AG10803 (cell line): ENCODE data around the gene SPATA3.

Source experiments
- DNase-seq: peaks from one replicate; pipeline ENCODE4 v3.0.0; 2010; ENCODE audit warnings: low read depth
- H3K4me3 ChIP-seq: 2 replicates; pipeline ENCODE4 v1.5.1; 2011; ENCODE audit warnings: mild to moderate bottlenecking, low read length, control low read depth
- TF ChIP-seq, protein P1 (sequence below): conservative IDR thresholded peaks from 2 replicates; pipeline ENCODE4 v1.5.1; 2011; ENCODE audit warnings: mild to moderate bottlenecking, low read length, control low read depth, inconsistent platforms

Gene SPATA3

DNA sequence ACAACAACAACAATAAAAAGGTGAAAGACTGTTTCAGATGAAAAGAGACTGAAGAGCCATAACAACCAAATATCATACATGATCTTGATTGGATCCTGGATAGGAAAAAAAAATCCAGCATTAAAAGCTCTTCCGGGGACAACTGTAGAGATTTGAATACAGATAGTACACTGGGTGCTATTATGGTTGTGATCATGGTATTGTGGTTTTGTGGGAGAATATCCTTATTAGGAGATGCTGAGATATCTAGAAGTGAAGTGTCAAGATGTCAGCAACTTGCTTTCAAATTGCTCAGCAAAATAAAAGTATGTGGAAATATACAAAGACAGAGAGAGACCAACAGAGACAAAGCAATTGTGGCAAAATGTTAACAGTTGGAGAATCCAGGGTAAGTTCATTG is 15.5 kb upstream of the SPATA3 start:
- TF ChIP-seq, protein P1, sequence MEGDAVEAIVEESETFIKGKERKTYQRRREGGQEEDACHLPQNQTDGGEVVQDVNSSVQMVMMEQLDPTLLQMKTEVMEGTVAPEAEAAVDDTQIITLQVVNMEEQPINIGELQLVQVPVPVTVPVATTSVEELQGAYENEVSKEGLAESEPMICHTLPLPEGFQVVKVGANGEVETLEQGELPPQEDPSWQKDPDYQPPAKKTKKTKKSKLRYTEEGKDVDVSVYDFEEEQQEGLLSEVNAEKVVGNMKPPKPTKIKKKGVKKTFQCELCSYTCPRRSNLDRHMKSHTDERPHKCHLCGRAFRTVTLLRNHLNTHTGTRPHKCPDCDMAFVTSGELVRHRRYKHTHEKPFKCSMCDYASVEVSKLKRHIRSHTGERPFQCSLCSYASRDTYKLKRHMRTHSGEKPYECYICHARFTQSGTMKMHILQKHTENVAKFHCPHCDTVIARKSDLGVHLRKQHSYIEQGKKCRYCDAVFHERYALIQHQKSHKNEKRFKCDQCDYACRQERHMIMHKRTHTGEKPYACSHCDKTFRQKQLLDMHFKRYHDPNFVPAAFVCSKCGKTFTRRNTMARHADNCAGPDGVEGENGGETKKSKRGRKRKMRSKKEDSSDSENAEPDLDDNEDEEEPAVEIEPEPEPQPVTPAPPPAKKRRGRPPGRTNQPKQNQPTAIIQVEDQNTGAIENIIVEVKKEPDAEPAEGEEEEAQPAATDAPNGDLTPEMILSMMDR, result no peak
- H3K4me3 ChIP-seq, result no peak overlapping the region
- no peak for DNase-seq

DNA sequence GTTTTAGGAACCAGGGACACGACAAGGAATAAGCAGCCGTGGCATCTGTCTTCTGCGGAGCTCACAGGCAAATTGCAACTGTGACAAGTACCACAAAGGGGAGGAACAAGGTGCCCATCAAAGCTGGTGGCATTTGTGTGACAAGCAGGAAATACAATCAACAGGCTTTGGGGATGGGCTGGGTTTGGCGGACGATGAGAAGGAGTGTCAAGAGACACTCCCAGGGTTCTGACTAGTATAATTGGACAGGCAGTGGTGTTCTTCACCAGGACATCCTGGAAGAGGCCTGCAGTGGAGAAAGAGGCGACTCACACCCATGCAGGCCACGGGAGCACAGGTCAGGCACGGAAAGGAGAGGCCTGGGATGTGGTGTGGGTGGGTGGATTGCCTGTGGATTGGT is 14.2 kb upstream of the SPATA3 start:
- H3K4me3 ChIP-seq, result no peak overlapping the region
- TF ChIP-seq, protein P1, result no peak

DNA sequence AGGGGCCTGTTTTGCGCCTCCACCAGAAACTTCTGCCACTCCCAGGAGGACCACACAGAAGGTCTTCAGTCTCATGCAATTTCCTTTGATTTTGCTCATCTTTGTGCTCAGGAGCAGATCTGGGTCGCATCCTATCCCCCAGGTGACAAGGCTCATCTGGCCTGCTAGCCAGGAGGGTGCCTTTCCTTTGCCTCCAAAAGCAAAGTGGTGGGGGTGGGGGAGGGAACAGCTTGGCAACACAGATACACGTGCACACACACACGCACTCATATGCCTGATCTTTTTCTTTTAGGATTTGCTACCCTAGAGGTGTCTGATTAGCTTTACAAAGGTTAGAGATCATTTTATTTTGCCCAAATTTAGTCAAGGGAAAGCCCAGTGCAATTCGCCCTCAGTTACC is 13.8 kb upstream of the SPATA3 start:
- TF ChIP-seq, protein P1, result no peak
- no peak overlapping the region for H3K4me3 ChIP-seq
- DNase-seq, result no peak

More for the DNA sequence above, 14.2 kb upstream of the SPATA3 start:
- DNase-seq, result no peak

DNA sequence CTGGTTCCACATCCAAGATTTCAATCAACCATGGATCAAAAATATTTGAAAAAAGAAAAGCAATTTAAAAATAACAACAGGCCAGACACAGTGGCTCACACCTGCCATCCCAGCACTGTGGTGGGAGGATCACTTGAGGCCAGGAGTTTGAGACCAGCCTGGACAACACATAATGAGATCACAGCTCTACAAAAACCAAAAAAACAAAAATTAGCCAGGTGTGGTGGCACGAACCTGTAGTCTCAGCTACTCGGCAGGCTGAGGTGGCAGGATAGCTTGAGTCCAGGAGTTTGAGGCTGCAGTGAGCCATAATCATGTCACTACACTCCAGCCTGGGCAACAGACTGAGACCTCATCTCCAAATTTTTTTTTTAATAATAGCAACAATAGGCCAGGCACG is 13.4 kb upstream of the SPATA3 start:
- H3K4me3 ChIP-seq, result no peak overlapping the region
- no peak for DNase-seq
- TF ChIP-seq, protein P1, result no peak

DNA sequence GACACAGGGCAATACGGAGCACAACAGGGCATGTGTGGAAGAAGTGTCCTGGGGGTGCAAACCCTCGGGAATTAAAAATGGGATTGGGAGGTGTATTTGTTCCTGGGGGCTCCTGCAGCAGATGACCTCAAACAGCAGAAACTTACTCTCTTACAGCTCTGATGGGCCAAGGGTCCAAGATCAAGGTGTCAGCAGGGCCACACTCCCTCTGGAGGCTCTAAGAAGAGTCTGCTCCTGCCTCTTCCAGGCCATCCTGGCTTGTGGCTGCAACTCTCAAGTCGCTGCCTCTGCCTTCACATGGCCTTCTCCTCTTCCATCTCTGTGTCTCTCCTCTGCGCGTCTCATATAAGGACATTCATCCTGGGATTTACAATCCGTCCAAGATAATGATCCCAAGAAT is 12.4 kb upstream of the SPATA3 start:
- no peak for DNase-seq
- TF ChIP-seq, protein P1, result no peak
- H3K4me3 ChIP-seq, result no peak overlapping the region

DNA sequence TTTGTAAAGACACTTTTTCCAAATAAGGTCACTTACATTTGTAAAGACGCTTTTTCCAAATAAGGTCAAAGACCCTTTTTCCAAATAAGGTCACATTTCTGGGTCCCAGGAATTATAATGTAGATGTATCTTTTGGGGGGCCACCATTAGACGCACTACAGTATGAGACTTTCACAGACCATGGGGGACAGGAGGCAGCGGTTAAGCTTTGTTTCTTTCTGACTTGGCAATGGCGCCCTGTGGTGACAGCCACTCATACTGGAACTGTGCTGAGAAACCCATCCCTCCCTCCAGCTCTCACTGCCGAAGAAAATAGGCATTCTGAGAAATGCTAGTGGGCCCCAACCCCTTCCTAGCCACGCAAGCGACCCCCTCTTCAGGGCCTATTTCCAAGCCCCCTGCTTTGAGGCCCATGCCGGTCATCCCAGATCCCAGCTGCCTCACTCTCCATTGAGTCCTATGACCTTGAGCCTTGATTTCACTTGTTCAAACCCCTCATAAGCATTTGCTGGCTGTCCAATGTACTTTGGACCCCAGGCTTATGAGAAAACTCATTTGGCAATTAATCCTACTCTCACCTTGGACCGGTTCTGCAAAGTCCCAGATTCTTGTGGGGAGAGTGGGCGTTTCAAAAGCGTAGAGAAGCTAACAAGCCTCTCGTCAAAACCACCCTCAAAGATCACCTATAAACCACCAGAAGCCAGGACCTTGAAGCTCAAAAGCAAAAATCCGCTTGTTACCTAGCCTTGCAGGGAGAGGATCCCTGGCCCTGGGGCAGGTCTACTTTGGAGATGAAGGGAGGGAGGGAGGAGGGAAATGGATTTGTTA is 11.3 kb upstream of the SPATA3 start:
- no peak overlapping the region for H3K4me3 ChIP-seq
- no peak for DNase-seq
- TF ChIP-seq, protein P1, result no peak

DNA sequence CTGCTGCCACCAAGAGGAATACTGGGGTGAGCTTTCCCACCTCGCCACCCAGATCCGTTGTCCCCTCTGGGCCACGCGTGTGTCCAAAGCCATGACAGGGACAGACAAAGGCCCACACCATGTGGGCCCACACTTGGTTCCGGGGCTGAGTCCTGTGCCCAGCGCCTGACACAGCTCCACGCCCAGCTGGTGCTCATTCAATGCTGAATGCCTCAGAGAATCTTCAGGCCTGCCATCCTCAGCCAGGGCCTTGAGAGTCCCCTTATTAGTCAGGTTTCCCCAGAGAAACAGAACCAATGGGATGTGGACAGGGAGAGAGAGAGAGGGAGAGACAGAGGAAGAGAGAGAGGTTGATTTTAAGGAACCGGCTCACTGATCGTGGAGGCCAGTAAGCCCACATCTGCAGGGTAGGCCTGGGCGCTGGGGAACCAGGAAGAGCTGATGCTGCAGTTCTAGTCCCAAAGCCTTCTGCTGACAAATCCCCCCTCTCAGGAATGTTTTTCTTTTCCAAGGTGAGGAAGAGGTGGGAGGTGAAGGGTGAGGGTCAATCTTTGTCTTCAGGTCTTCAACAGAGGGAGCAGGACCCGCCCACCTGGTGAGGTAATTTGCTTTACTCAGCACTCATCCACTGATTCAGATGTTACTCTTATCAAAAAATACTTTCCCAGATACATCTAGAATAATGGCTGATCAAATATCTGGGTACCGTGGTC is 10.2 kb upstream of the SPATA3 start:
- no peak for DNase-seq
- TF ChIP-seq, protein P1, result no peak
- H3K4me3 ChIP-seq, result no peak overlapping the region
